Chondrocyte (in vitro differentiated cells): ENCODE results near the gene OLFM4. TPM values are rescaled to one million over a fixed set of nuclear protein-coding genes. Genes with fewer than 3 reads are reported as not detected.

Experiments
- DNase-seq: peaks from one replicate; pipeline ENCODE4 v3.0.0; 2021; ENCODE audit warnings: mixed read lengths, low spot score
- H3K27ac Mint-ChIP-seq: one replicate; pipeline ENCODE4 v1.8.0; 2021; ENCODE audit warnings: mild to moderate bottlenecking, moderate library complexity, mixed read lengths; ENCODE audit not compliant: unreplicated experiment
- H3K27me3 Mint-ChIP-seq: 2 replicates; pipeline ENCODE4 v1.8.0; 2021; ENCODE audit warnings: low read depth, mixed read lengths
- H3K36me3 Mint-ChIP-seq: 2 replicates; pipeline ENCODE4 v1.8.0; 2021; ENCODE audit warnings: low read depth, mixed read lengths
- H3K4me1 Mint-ChIP-seq: 2 replicates; pipeline ENCODE4 v1.8.0; 2021; ENCODE audit warnings: low read depth, mild to moderate bottlenecking, mixed read lengths
- H3K4me3 Mint-ChIP-seq: one replicate; pipeline ENCODE4 v1.8.0; 2021; ENCODE audit warnings: mild to moderate bottlenecking, moderate library complexity, mixed read lengths; ENCODE audit not compliant: unreplicated experiment
- H3K9me3 Mint-ChIP-seq: 2 replicates; pipeline ENCODE4 v1.8.0; 2021; ENCODE audit warnings: low read depth, mixed read lengths
- CTCF ChIP-seq: fragments of 200-600 bp; sonication (generic); IDR thresholded peaks from 2 replicates; pipeline ENCODE4 v1.5.0; 2021; ENCODE audit warnings: antibody characterized with exemption, mild to moderate bottlenecking, moderate library complexity
- total RNA-seq: library from RNA; stranded (reverse); gene quantifications from 3 replicates; pipeline ENCODE4 v1.2.1, GENCODE V29; 2021

The OLFM4 gene
- total RNA-seq, 1 donor from 2014 or later = 0.25 TPM

GRCh38 chr13:53020764-53021335 lies 7.8 kb upstream of the OLFM4 start:
- no peaks in the 10 kb centered on the region for H3K36me3 Mint-ChIP-seq
- peaks cover 2% of the 10 kb centered on the region for H3K27me3 Mint-ChIP-seq
- no peak overlapping the region for H3K4me3 Mint-ChIP-seq
- no peak for TF ChIP-seq CTCF
- H3K4me1 Mint-ChIP-seq = no peaks in the 10 kb centered on the region
- H3K27ac Mint-ChIP-seq = no peak overlapping the region
- no peak for DNase-seq
- H3K9me3 Mint-ChIP-seq = peaks cover 6% of the 10 kb centered on the region

- H3K4me1 Mint-ChIP-seq = no peaks in the 10 kb centered on the region
- DNase-seq = no peak
- no peak for TF ChIP-seq CTCF
- H3K36me3 Mint-ChIP-seq = no peaks in the 10 kb centered on the region
- H3K27ac Mint-ChIP-seq = no peak overlapping the region
- no peak overlapping the region for H3K4me3 Mint-ChIP-seq
- H3K27me3 Mint-ChIP-seq = peaks cover 2% of the 10 kb centered on the region
- H3K9me3 Mint-ChIP-seq = no peaks in the 10 kb centered on the region
Observed at GRCh38 chr13:53023246-53023645, 5.4 kb upstream of the OLFM4 start.

- Mint-ChIP-seq H3K27me3 (no peaks in the 10 kb centered on the region), H3K4me1 (no peaks in the 10 kb centered on the region), H3K4me3 (no peak overlapping the region), H3K9me3 (no peaks in the 10 kb centered on the region), H3K36me3 (no peaks in the 10 kb centered on the region), H3K27ac (no peak overlapping the region)
- no peak for DNase-seq
- no peak for TF ChIP-seq CTCF
Observed at GRCh38 chr13:53028063-53028462, 550 bp upstream of the OLFM4 start.

GRCh38 chr13:53032849-53033248 lies 4.2 kb downstream of the OLFM4 start:
- H3K27ac Mint-ChIP-seq = no peak overlapping the region
- TF ChIP-seq CTCF = no peak
- DNase-seq = no peak
- H3K4me3 Mint-ChIP-seq = no peak overlapping the region
- H3K27me3 Mint-ChIP-seq = peaks cover 8% of the 10 kb centered on the region
- H3K36me3 Mint-ChIP-seq = no peaks in the 10 kb centered on the region
- H3K4me1 Mint-ChIP-seq = no peaks in the 10 kb centered on the region
- H3K9me3 Mint-ChIP-seq = no peaks in the 10 kb centered on the region

- Mint-ChIP-seq H3K27me3 (peaks cover 6% of the 10 kb centered on the region), H3K36me3 (no peaks in the 10 kb centered on the region), H3K9me3 (no peaks in the 10 kb centered on the region), H3K27ac (no peak overlapping the region), H3K4me3 (no peak overlapping the region), H3K4me1 (peaks cover 16% of the 10 kb centered on the region)
- no peak for TF ChIP-seq CTCF
- no peak for DNase-seq
Observed at GRCh38 chr13:53038993-53039392, 10.4 kb downstream of the OLFM4 start.
